ES-I3 (cell line): ENCODE measurements around the gene FTCD.
"Not testable (repeated sequence)": the region's sequence is repeated elsewhere in the genome, so short reads cannot be mapped to it uniquely, and the experiment has no call there.

Source experiments
- H3K36me3 ChIP-seq: 2 replicates; pipeline ENCODE4 v1.6.1; 2013; ENCODE audit warnings: mild to moderate bottlenecking, low read length, control low read depth, moderate library complexity; ENCODE audit not compliant: insufficient read depth
- H3K4me1 ChIP-seq: 2 replicates; pipeline ENCODE4 v1.6.1; 2013; ENCODE audit warnings: mild to moderate bottlenecking, control low read depth, low read length; ENCODE audit not compliant: insufficient read depth
- H3K9ac ChIP-seq: 2 replicates; pipeline ENCODE4 v1.6.1; 2013; ENCODE audit warnings: low read depth, mild to moderate bottlenecking, low read length, moderate library complexity
- H3K9me3 ChIP-seq: 2 replicates; pipeline ENCODE4 v1.6.1; 2013; ENCODE audit warnings: mild to moderate bottlenecking, low read length, moderate library complexity; ENCODE audit not compliant: control insufficient read depth, insufficient read depth

The FTCD gene

DNA sequence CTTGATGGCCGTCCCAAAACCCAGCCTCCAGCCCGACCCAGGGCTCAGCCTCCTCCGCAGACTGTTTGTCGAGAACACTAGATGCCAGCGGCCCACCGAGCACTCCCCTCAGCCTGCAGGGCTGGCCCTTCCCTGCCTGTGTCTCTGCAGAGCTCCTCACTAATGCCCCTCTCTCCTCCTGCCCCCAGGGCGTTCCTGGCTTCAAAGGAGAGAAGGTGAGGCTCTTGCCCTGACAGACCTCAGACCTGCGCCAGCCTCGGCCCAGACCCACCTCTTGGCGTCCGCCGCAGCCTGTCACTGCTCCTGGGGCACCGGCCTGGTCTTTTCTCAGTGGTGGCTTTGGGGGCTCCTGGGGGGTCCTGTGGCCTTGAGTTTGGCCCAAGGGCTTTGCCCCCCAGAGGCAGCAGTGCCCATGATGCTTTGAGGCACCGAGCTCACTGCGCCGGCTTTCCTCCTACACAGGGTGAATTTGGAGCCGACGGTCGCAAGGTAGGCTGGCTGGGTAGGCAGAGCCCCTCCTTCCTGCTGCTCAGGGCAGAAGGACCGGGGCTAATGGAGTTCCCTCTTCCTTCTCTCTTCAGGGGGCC is 39.1 kb downstream of the FTCD start:
- H3K4me1 ChIP-seq: no peaks in the 10 kb centered on the region
- peaks cover 6% of the 10 kb centered on the region for H3K36me3 ChIP-seq
- H3K9me3 ChIP-seq: no peaks in the 10 kb centered on the region; the same call in 1 of the 2 replicates
- H3K9ac ChIP-seq: no peak overlapping the region

DNA sequence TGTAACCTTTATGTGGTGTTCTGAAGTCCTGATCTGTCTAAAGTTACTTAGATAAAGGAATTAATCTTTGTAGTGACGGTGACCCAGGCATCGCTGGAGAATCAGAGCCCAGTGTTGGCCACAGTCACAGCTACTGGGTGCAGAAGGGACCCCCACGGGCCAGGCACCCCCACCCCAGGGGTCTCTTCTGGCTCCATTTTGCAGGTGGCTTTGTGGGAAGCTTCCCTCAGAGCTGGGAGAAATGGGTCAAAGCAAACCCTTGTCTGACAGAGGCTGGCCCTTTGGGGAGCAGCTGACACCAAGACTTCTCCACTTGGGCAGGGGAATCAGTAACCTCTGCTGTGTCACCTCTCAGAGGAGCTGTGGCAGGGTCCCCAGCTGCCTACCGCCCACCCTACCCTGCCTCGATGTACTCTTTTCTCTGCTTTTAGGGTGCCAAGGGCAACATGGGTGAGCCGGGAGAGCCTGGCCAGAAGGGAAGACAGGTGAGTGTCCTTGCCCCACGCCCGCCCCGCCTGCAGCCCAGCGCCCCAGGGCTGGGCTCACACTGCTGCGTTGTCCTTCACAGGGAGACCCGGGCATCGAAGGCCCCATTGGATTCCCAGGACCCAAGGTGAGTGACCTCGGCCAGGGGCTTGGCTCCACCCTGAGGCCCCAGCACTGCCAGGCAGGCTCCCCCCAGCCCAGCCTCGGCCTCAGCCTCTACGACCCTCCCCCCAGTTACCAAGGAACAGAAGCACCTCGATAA is 39.8 kb downstream of the FTCD start:
- H3K36me3 ChIP-seq: peaks cover 6% of the 10 kb centered on the region
- H3K4me1 ChIP-seq: no peaks in the 10 kb centered on the region
- no peaks in the 10 kb centered on the region; the same call in 1 of the 2 replicates for H3K9me3 ChIP-seq
- H3K9ac ChIP-seq: no peak overlapping the region

GRCh38 chr21:46114963-46115362 is 40.4 kb downstream of the FTCD start:
- H3K9ac ChIP-seq: no peak overlapping the region
- H3K4me1 ChIP-seq: no peaks in the 10 kb centered on the region
- H3K9me3 ChIP-seq: no peaks in the 10 kb centered on the region; the same call in 1 of the 2 replicates
- H3K36me3 ChIP-seq: peaks cover 6% of the 10 kb centered on the region

GRCh38 chr21:46113497-46114176 is 41.7 kb downstream of the FTCD start:
- no peaks in the 10 kb centered on the region for H3K4me1 ChIP-seq
- H3K9me3 ChIP-seq: no peaks in the 10 kb centered on the region; the same call in 1 of the 2 replicates
- peaks cover 6% of the 10 kb centered on the region for H3K36me3 ChIP-seq

GRCh38 chr21:46112725-46113215 is 42.6 kb downstream of the FTCD start:
- peaks cover 6% of the 10 kb centered on the region for H3K36me3 ChIP-seq
- H3K9me3 ChIP-seq: peaks cover under 1% of the 10 kb centered on the region; the same call in 1 of the 2 replicates
- no peak overlapping the region for H3K9ac ChIP-seq
- no peaks in the 10 kb centered on the region for H3K4me1 ChIP-seq

More at GRCh38 chr21:46113497-46114176, 41.7 kb downstream of the FTCD start:
- no peak overlapping the region for H3K9ac ChIP-seq

GRCh38 chr21:46111857-46112724 is 43.3 kb downstream of the FTCD start:
- no peak overlapping the region for H3K9ac ChIP-seq
- no peaks in the 10 kb centered on the region for H3K4me1 ChIP-seq
- H3K36me3 ChIP-seq: peaks cover 6% of the 10 kb centered on the region
- H3K9me3 ChIP-seq: peaks cover 4% of the 10 kb centered on the region; the same call in 1 of the 2 replicates

- H3K36me3 ChIP-seq: peaks cover 6% of the 10 kb centered on the region
- no peaks in the 10 kb centered on the region for H3K4me1 ChIP-seq
- no peak overlapping the region for H3K9ac ChIP-seq
- peaks cover 5% of the 10 kb centered on the region; the same call in 1 of the 2 replicates for H3K9me3 ChIP-seq
Observed at GRCh38 chr21:46111193-46111571, 44.2 kb downstream of the FTCD start.

- no peak overlapping the region for H3K9ac ChIP-seq
- peaks cover 6% of the 10 kb centered on the region for H3K36me3 ChIP-seq
- no peaks in the 10 kb centered on the region for H3K4me1 ChIP-seq
- H3K9me3 ChIP-seq: peaks cover 7% of the 10 kb centered on the region; the same call in 1 of the 2 replicates
Observed at GRCh38 chr21:46110499-46111192, 44.7 kb downstream of the FTCD start.

- H3K4me1 ChIP-seq: no peaks in the 10 kb centered on the region
- no peak overlapping the region for H3K9ac ChIP-seq
- no peaks in the 10 kb centered on the region; the same call in none of the 2 replicates for H3K36me3 ChIP-seq
- H3K9me3 ChIP-seq: peaks cover 11% of the 10 kb centered on the region; the same call in 1 of the 2 replicates
Observed at GRCh38 chr21:46109313-46110221, 45.8 kb downstream of the FTCD start.

GRCh38 chr21:46108827-46109312 is 46.5 kb downstream of the FTCD start:
- H3K4me1 ChIP-seq: no peaks in the 10 kb centered on the region
- H3K9me3 ChIP-seq: peaks cover 11% of the 10 kb centered on the region; the same call in 1 of the 2 replicates
- H3K36me3 ChIP-seq: no peaks in the 10 kb centered on the region; the same call in none of the 2 replicates
- no peak overlapping the region for H3K9ac ChIP-seq

DNA sequence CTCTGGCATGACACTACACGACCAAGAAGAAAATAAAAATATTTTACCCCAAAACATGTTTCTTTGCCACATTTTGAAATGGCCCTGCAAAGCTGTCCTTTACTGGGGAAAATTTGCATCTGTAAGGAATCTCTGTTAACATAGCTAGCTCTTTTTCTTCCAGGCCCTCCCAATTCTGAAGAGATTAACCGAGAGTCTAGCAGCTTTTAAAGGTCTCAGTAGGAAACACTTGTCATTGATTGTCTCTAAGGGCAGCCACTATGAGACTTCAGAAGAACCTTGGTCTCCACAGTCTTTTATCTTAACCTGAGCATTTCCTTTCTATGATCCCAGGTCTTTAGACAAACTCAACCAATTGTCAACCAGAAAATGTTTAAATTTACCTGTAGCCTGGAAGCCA is 48.0 kb downstream of the FTCD start:
- not testable (repeated sequence) for H3K4me1 ChIP-seq, H3K36me3 ChIP-seq, H3K9ac ChIP-seq
- H3K9me3 ChIP-seq: peaks cover 15% of the 10 kb centered on the region; the same call in 1 of the 2 replicates

- Histone ChIP-seq H3K36me3 (no peaks in the 10 kb centered on the region), H3K9me3 (peaks cover 15% of the 10 kb centered on the region; the same call in 1 of the 2 replicates)
Observed at GRCh38 chr21:46104104-46104503, 51.3 kb downstream of the FTCD start.

More at GRCh38 chr21:46104104-46104503, 51.3 kb downstream of the FTCD start:
- Histone ChIP-seq H3K4me1 (no peaks in the 10 kb centered on the region), H3K9ac (no peak overlapping the region)
